Smooth muscle cell (in vitro differentiated cells): ENCODE measurements around the gene CDK19. TPM values are rescaled to one million over a fixed set of nuclear protein-coding genes. Genes with fewer than 3 reads are reported as not detected.

Experiments
- DNase-seq: peaks from one replicate; lab custom pipeline; 2025; ENCODE audit not compliant: unreplicated experiment; lab: John Stamatoyannopoulos, UW
- H2AFZ ChIP-seq: fragments of 200-600 bp; sonication (generic); 2 replicates; pipeline ENCODE4 v1.6.0; 2016; ENCODE audit warnings: antibody characterized with exemption, low read depth, mild to moderate bottlenecking
- H3F3A ChIP-seq: fragments of 200-600 bp; sonication (generic); 2 replicates; pipeline ENCODE4 v1.6.0; 2017; ENCODE audit warnings: antibody characterized with exemption, low read depth
- H3K27ac ChIP-seq: fragments of 200-600 bp; sonication (generic); 2 replicates; pipeline ENCODE4 v1.5.1; 2016; ENCODE audit warnings: low read depth, mild to moderate bottlenecking
- H3K27me3 ChIP-seq: fragments of 200-600 bp; sonication (generic); 2 replicates; pipeline ENCODE4 v1.6.1; 2016; ENCODE audit warnings: low read depth, mild to moderate bottlenecking
- H3K36me3 ChIP-seq: fragments of 200-600 bp; sonication (generic); 2 replicates; pipeline ENCODE4 v1.5.1; 2016; ENCODE audit warnings: low read depth
- H3K4me1 ChIP-seq: fragments of 200-600 bp; sonication (generic); 2 replicates; pipeline ENCODE4 v1.5.1; 2016; ENCODE audit warnings: low read depth
- H3K4me2 ChIP-seq: fragments of 200-600 bp; sonication (generic); 2 replicates; pipeline ENCODE4 v1.6.0; 2016; ENCODE audit warnings: mild to moderate bottlenecking
- H3K4me3 ChIP-seq: fragments of 200-600 bp; sonication (generic); 2 replicates; pipeline ENCODE4 v1.5.1; 2016; ENCODE audit warnings: mild to moderate bottlenecking
- H3K79me2 ChIP-seq: fragments of 200-600 bp; sonication (generic); 2 replicates; pipeline ENCODE4 v1.6.0; 2016; ENCODE audit warnings: low read depth, mild to moderate bottlenecking
- H3K9ac ChIP-seq: fragments of 200-600 bp; sonication (generic); 2 replicates; pipeline ENCODE4 v1.6.0; 2016; ENCODE audit warnings: low read depth
- H3K9me3 ChIP-seq: fragments of 200-600 bp; sonication (generic); replicated peaks from 2 replicates; pipeline ENCODE4 v1.5.1; 2016; ENCODE audit warnings: low read depth
- H4K20me1 ChIP-seq: fragments of 200-600 bp; sonication (generic); 2 replicates; pipeline ENCODE4 v1.6.0; 2016; ENCODE audit warnings: low read depth
- CTCF ChIP-seq: fragments of 200-600 bp; sonication (generic); IDR thresholded peaks from 2 replicates; pipeline ENCODE4 v1.5.1; 2017; ENCODE audit warnings: borderline replicate concordance, mild to moderate bottlenecking, antibody characterized with exemption; ENCODE audit not compliant: insufficient read depth, poor library complexity, severe bottlenecking
- WGBS: methylation state at CpG from one replicate; pipeline ENCODE4 v1.1.7; 2016; ENCODE audit warnings: low lambda C conversion rate; 5-methylcytosine and 5-hydroxymethylcytosine counted together
- polyA plus RNA-seq: library from polyadenylated mRNA; unstranded; fragments of >200 nt; fragmentation: Nextera tagmentation; extraction: Ambion mirVana; gene quantifications from 2 replicates; pipeline ENCODE4 v1.2.1, GENCODE V29; 2016
- total RNA-seq: library from RNA; depleted of rRNA; stranded (reverse); fragments of >200 nt; gene quantifications from 2 replicates; pipeline ENCODE4 v1.2.3, GENCODE V29; 2014

CDK19 gene
- total and polyA plus RNA-seq, 2 experiments from 2014 or later, result 3.7 to 14.0 TPM

GRCh38 chr6:110654096-110654820 lies 161.0 kb downstream of the CDK19 start:
- H3F3A ChIP-seq, result no peaks in the 10 kb centered on the region
- no peaks in the 10 kb centered on the region for H3K27me3 ChIP-seq
- no peak overlapping the region for H2AFZ ChIP-seq
- no peaks in the 10 kb centered on the region for H3K36me3 ChIP-seq
- H3K4me1 ChIP-seq, result no peaks in the 10 kb centered on the region
- H4K20me1 ChIP-seq, result no peaks in the 10 kb centered on the region
- 90% methylated on average over 7 of the region's 7 CpGs for WGBS
- no peaks in the 10 kb centered on the region for H3K79me2 ChIP-seq
- no peak overlapping the region for H3K4me3 ChIP-seq
- H3K4me2 ChIP-seq, result no peak overlapping the region
- H3K9me3 ChIP-seq, result no peaks in the 10 kb centered on the region
- TF ChIP-seq CTCF, result no peak
- no peak overlapping the region for H3K9ac ChIP-seq
- DNase-seq, result no peak
- no peak overlapping the region for H3K27ac ChIP-seq

- H4K20me1 ChIP-seq, result no peaks in the 10 kb centered on the region
- no peak overlapping the region for H3K4me2 ChIP-seq
- no peaks in the 10 kb centered on the region for H3K9me3 ChIP-seq
- H2AFZ ChIP-seq, result no peak overlapping the region
- no peaks in the 10 kb centered on the region for H3F3A ChIP-seq
- no peaks in the 10 kb centered on the region for H3K79me2 ChIP-seq
- no peak for DNase-seq
- no peak overlapping the region for H3K27ac ChIP-seq
- no peak overlapping the region for H3K4me3 ChIP-seq
- H3K4me1 ChIP-seq, result no peaks in the 10 kb centered on the region
- H3K9ac ChIP-seq, result no peak overlapping the region
- no peak for TF ChIP-seq CTCF
- no peaks in the 10 kb centered on the region for H3K36me3 ChIP-seq
- 97% methylated on average over 1 of the region's 1 CpG for whole genome bisulfite sequencing
- no peaks in the 10 kb centered on the region for H3K27me3 ChIP-seq
Measured at GRCh38 chr6:110653381-110653780, 161.9 kb downstream of the CDK19 start.

GRCh38 chr6:110652520-110652919 lies 162.7 kb downstream of the CDK19 start:
- 93% methylated on average over 4 of the region's 4 CpGs for WGBS
- no peak overlapping the region for H2AFZ ChIP-seq
- TF ChIP-seq CTCF, result no peak
- no peaks in the 10 kb centered on the region for H3K27me3 ChIP-seq
- no peaks in the 10 kb centered on the region for H3F3A ChIP-seq
- H3K4me3 ChIP-seq, result no peak overlapping the region
- no peaks in the 10 kb centered on the region for H3K4me1 ChIP-seq
- no peaks in the 10 kb centered on the region for H3K9me3 ChIP-seq
- no peak for DNase-seq
- H3K9ac ChIP-seq, result no peak overlapping the region
- H3K4me2 ChIP-seq, result no peak overlapping the region
- H3K79me2 ChIP-seq, result no peaks in the 10 kb centered on the region
- H4K20me1 ChIP-seq, result no peaks in the 10 kb centered on the region
- no peaks in the 10 kb centered on the region for H3K36me3 ChIP-seq
- no peak overlapping the region for H3K27ac ChIP-seq

- DNase-seq, result no peak
- H3K4me3 ChIP-seq, result no peak overlapping the region
- no peaks in the 10 kb centered on the region for H3F3A ChIP-seq
- H3K9ac ChIP-seq, result no peak overlapping the region
- H3K27me3 ChIP-seq, result no peaks in the 10 kb centered on the region
- H3K79me2 ChIP-seq, result no peaks in the 10 kb centered on the region
- TF ChIP-seq CTCF, result no peak
- H3K9me3 ChIP-seq, result no peaks in the 10 kb centered on the region
- 99% methylated on average over 4 of the region's 4 CpGs for WGBS
- H3K4me1 ChIP-seq, result no peaks in the 10 kb centered on the region
- H4K20me1 ChIP-seq, result no peaks in the 10 kb centered on the region
- H3K36me3 ChIP-seq, result no peaks in the 10 kb centered on the region
- H3K4me2 ChIP-seq, result no peak overlapping the region
- H2AFZ ChIP-seq, result no peak overlapping the region
- H3K27ac ChIP-seq, result no peak overlapping the region
Measured at GRCh38 chr6:110650755-110651154, 164.5 kb downstream of the CDK19 start.
